ENCODE measurements around the gene PLCL1.

- TF ChIP-seq EZH2 (IDR thresholded peaks at IDR 0.05; ENCODE audit: low read depth), result no peak
- no peak for TF ChIP-seq CTCF (conservative IDR thresholded peaks at IDR 0.05)
Observed at GRCh38 chr2:197838036-197838435, 33.6 kb downstream of the PLCL1 start.

Measured in PC-9 (cell line).